HG03159 (cell line): ENCODE results near the gene PLXDC1.
A peak's percentile ranks its signal among the peaks of the same experiment; 100 is the strongest.
"Not testable (repeated sequence)": the region's sequence is repeated elsewhere in the genome, so short reads cannot be mapped to it uniquely, and the experiment has no call there.

Source experiments
- ATAC-seq: cut with Tn5 transposase; IDR thresholded peaks from one replicate; pipeline ENCODE4 v1.9.1; 2021; ENCODE audit warnings: mild to moderate bottlenecking, moderate library complexity; ENCODE audit not compliant: unreplicated experiment

Gene PLXDC1

GRCh38 chr17:39183045-39183444 lies 31.6 kb upstream of the PLXDC1 start:
- ATAC-seq, result no peak

DNA sequence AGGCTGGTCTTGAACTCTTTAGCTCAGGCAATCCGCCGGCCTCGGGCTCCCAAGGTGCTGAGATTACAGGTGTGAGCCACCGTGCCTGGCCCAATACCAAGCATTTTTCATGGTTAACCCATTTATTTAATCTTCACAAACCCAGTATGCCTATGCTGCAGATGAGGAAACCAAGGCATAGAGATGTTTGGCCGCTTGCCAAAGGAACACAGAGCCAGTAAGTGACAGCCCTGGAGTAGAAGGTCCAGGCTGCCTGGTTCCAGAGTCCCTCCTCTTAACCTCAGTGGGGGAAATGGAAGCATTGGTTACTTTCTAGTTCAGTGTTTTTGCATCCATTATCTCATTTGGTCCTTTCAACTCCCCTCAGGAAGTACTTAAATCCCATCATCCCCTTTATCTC lies 29.9 kb upstream of the PLXDC1 start:
- ATAC-seq, result no peak

DNA sequence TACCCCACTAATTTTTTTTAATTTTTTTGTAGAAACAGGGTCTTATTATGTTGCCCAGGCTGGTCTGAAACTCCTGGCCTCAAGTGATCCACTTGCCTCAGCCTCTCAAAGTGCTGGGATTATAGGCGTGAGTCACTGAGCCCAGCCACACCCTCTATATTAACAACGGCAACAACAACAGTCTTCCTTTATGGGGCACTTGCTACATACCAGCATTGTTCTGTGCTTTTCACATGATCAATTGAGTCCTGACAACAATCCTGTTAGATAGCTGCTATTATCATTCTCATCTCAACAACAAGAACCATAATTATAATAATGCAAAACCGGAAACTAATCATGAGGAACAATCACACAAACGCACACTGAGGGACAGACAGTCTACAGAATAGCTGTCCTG lies 27.1 kb upstream of the PLXDC1 start:
- ATAC-seq, result no peak

DNA sequence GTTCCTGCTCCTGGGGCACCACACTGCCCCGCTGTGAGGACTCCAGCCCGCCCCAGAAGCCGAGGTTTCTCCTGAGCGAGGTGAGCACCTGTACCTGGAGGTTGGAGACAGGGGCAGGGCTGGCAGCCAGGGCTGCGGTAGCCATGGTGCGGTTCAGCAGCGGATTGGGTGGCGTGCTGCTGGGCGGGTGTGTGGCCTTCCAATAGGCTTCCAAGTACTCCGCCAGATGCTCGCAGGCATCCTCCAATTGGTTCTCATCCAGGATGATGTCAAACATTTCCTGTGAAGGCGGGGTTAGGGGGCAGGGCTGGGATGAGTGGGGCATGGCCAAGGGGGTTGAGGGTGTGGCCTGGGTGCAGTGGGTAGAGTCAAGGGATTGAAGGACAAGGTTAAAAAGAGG lies 25.8 kb upstream of the PLXDC1 start:
- no peak for ATAC-seq

DNA sequence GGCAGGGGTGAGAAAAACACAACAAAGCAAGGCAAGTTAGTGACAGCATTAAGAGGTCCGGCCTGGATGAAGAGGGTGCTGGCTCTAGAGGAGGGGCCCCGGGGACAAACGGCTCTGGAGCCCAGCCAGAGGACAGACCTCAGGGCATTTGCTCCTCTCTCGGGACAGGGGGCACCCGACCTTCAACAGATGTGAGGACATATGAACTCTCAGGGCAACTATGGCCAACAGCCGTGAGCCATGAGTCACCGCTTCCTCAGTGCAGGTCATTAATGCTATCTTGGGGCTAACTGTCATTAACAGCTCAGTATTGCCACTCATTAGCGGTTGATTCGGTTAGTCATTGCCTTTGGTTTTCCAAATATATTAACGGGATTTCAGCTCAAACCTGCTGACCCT lies 24.3 kb upstream of the PLXDC1 start:
- ATAC-seq, result no peak

DNA sequence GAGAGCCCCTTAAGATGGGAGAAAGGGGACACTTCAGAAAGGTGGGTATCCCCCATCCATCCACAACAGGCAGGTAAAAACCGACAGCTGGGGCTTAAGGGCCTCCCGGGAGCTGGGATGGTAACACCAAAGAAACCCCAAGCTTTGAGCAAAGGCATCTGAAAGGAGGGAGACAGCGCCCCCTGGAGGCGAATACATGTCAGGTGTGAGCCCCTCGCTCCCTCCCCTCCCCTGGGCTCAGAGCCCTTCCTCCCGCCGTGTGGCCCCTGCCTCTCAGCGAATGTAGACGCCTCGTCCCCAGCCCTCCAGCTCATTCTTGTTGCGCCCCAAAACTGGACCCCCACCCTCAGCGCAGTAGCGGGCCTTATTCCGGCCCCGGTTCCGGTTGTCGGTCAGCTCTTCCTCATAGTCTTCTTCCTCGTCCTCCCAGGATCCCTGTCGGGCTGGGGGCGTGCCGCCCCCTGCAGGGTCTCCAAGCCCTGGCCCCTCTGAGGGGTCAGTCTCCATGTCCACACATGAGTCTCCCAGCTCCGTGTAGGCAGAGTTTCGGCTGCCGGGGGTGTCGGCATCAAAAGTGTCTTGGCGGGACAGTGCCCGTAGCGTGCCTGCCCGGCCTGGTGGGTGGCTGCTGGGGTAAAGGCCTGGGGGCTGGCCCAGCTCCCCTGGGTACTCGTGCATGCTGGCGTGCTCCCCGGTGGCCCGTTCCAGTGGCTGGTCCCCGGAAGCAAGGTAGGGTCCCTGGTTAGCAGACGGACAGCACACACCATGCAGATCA lies 23.7 kb upstream of the PLXDC1 start:
- ATAC-seq, result no peak

DNA sequence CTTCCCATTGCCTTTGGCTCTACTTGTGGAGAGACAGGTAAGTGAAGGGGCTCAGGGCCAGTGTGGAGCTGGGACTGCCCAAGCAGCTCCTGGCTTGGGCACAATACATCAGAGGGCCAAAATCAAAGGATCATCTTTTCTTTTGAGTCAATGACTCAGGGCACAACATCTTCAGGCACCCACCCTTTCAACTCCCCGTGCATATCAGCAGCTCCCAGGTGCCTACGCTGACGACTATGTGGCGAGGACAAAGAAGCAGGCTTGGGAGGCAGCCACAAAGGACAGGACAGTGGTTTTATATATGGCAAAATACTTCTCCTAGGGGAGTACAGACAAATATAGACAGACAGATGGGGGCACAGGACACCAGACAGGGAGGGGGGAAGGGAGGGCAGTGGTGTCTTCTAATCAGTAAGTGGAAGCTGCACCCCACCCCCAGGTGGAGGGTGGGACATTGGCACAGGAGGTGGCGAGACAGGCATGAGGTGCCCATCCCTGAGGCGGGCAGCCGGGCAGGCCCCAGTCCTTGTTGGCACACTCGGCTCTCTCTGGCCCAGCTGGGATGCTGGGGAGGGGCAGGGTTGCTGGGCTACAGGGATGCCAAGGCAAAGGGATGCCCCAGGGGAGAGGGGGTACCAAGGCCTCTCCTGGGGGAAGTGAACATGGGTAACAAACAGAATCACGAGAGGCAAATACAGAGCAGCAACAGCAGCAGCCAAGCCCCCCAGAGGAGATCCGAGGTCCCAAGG lies 22.3 kb upstream of the PLXDC1 start:
- no peak for ATAC-seq

DNA sequence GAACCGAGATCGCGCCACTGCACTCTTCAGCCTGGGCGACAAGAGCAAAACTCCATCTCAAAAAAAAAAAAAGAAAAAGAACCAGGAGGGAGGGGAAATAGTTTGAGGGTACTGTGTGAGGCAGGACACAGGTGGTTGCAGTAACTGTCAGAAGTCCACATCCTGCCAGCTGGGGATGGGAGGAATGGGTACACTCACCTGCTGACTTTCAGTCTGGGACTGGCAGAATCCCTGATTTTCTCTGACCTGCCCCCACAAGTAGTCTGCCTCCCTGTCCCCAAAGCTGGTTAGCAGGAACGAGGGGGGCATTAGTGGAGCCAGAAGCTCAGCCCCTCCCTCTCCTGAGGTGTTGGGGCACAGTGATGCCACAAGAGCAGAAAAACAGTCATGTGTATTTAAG lies 21.6 kb upstream of the PLXDC1 start:
- ATAC-seq, result no peak

GRCh38 chr17:39171933-39172332 lies 20.5 kb upstream of the PLXDC1 start:
- no peak for ATAC-seq

GRCh38 chr17:39170558-39170957 lies 19.1 kb upstream of the PLXDC1 start:
- no peak for ATAC-seq

DNA sequence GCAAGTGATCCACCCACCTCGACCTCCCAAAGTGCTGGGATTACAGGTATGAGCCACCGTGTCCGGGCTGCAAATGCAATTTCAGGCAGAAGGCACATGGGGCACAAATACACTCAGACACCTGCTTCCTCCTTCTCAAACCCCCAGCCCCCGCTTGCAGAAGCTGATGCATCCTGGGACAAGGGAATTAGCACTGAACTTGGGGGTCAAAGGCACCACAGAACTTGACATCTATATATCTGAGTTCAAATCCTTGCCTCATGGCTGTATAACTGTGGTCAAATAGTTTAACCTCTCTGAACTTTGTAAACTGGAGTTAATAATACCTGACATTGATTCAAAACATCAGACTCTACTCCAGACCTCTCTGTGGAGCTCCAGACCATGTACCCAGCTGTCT lies 18.7 kb upstream of the PLXDC1 start:
- no peak for ATAC-seq

GRCh38 chr17:39169518-39169917 lies 18.1 kb upstream of the PLXDC1 start:
- no peak for ATAC-seq

DNA sequence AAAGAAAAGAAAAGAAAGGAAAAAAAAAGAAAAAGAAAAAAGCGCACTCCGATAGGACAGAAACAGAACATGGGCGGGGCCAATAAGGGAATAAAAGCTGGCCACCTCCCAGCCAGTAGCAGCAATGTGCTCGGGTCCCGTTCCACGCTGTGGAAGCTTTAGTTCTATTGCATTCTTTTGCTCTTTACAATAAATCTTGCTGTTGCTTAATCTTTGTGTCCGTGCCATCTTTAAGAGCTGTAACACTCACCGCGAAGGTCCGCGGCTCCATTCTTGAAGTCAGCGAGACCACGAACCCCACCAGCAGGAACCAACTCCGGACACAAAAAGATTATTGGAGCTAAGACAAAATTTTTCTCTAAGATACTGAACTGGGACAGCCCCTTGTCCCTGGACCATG lies 17.7 kb upstream of the PLXDC1 start:
- ATAC-seq, result no peak

- ATAC-seq, result not testable (repeated sequence)
Observed at GRCh38 chr17:39168503-39168902, 17.1 kb upstream of the PLXDC1 start.

DNA sequence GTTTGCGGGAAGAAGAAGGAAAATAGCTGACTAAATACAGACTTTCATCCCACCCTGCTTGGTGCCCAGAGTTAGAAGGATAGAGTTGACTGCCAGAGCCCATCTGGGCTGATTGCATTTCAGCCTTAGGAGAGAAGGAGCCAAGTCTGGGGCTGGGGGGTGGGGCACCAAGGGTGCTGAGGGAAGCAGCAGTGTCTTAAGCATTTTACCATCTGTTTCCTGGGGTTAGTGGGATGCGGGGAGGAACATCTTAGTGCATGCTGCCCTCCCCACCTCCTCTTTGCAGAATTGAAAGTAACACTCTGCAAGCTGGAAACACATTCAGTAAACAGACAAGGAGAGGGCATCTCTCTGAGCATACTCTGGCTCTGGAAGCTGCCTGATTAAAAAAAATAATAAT lies 16.0 kb upstream of the PLXDC1 start:
- no peak for ATAC-seq

GRCh38 chr17:39166437-39167335 lies 15.2 kb upstream of the PLXDC1 start:
- ATAC-seq, result no peak

DNA sequence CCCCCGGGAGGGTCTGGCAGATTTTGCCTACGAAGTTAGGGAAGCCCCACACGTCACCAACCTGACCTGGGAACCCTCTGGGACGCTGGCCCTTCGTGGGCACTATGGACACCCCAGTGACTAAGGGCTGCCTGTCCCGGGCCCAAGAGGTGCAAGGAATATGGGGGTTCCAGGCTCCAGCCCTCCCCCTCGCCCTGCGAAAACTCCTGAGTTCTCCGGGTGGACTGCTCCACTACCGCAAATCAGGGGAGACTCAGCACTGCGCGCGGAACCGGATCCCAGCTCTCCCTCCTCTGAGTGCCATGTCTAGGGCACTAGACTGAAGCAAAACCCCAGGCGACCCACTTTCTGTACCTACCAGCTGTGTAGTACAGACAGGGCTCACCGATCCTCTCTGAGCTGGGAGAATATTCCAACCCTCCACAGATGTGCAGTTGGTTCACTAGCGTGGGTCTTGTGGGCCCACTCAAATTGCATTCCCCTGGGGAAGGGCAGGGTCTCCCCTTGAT lies 14.5 kb upstream of the PLXDC1 start, which contains the start of gene ARL5C:
ARL5C (minus strand) TSS at position 321 of the 509 bp plus-strand sequence. CDS start 401 bp downstream, outside the sequence.
- no peak for ATAC-seq

DNA sequence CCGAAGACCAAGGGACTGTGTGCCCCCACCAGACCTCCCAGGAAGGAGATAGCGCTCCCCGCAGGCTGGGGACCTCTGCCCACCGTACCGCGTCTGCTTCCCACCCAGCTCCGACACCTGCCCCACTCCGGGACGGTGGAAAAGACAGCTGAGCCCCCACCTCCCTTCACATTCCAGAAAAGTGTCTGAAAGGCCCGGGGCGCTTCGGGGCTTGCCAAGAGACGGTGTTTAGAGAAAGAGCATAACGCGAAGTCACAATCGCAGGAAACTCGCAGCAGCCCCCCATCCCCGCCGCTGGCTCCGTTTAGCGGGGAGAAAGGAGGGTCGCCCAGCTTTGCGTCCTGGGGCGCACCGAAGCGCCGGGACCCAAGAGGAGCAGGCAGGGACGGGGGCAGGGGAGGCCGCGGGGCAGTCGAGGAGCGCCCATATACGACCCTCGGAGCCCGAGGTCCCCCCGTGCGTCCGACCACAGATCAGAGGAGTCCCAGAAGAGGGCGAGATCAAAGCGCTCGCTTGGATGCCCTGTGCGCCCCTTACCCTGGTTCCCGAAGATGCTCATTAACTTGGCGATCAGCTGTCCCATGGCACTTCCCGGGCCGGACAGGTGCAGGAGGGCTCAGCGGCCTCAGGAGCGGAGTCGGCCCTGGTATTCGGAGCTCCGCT lies 13.9 kb upstream of the PLXDC1 start:
- ATAC-seq, result no peak

GRCh38 chr17:39164675-39165143 lies 13.3 kb upstream of the PLXDC1 start:
- peak; percentile 80 for ATAC-seq

- ATAC-seq, result no peak
Observed at GRCh38 chr17:39161962-39162361, 10.5 kb upstream of the PLXDC1 start.
